ENCODE measurements around the gene TEAD2. TPM values are rescaled to one million over a fixed set of nuclear protein-coding genes. Genes with fewer than 3 reads are reported as not detected.

Gene TEAD2
- total RNA-seq, 1 donor from 2014 or later = 58.2 TPM

GRCh38 chr19:49407079-49407478, 44.9 kb upstream of the TEAD2 start:
- H3K9me3 ChIP-seq (ENCODE audit: insufficient read depth, low read depth, low read length) = no peaks in the 10 kb centered on the region
- no peaks in the 10 kb centered on the region for H3K79me2 ChIP-seq (ENCODE audit: insufficient read depth, low read length)
- no peaks in the 10 kb centered on the region for H4K20me1 ChIP-seq (ENCODE audit: insufficient read depth, low read length)
- H2AFZ ChIP-seq (ENCODE audit: low read depth, low read length) = no peak overlapping the region
- no peaks in the 10 kb centered on the region for H3K4me1 ChIP-seq (ENCODE audit: insufficient read depth, low read length)
- FAIRE-seq (no peak), DNase-seq (ENCODE audit: low read depth) (no peak)
- no peak for TF ChIP-seq EZH2 (IDR thresholded peaks at IDR 0.05; ENCODE audit: insufficient read depth, low read length)
- TF ChIP-seq CTCF (IDR thresholded peaks at IDR 0.05; ENCODE audit: insufficient read depth, low read depth, low read length) = no peak
- H3K9ac ChIP-seq (ENCODE audit: low read length) = no peak overlapping the region
- Mint-ChIP-seq H3K9me3 (ENCODE audit: unreplicated experiment) (no peaks in the 10 kb centered on the region), H3K4me3 (ENCODE audit: unreplicated experiment) (no peak overlapping the region), H3K27ac (ENCODE audit: unreplicated experiment) (no peak overlapping the region), H3K27me3 (ENCODE audit: low read depth, unreplicated experiment) (peaks cover 28% of the 10 kb centered on the region), H3K4me1 (ENCODE audit: low read depth, unreplicated experiment) (peaks cover 7% of the 10 kb centered on the region), H3K36me3 (ENCODE audit: low read depth, unreplicated experiment) (peaks cover 4% of the 10 kb centered on the region)
- H3K27ac ChIP-seq (ENCODE audit: low read depth, low read length) = no peak overlapping the region
- H3K4me2 ChIP-seq (ENCODE audit: low read length) = no peak overlapping the region
- H3K36me3 ChIP-seq (ENCODE audit: insufficient read depth, low read length) = no peaks in the 10 kb centered on the region
- no peaks in the 10 kb centered on the region for H3K27me3 ChIP-seq (ENCODE audit: insufficient read depth, low read length)
- H3K4me3 ChIP-seq (ENCODE audit: insufficient read depth, low read depth, low read length) = no peak overlapping the region

GRCh38 chr19:49403404-49404187, 41.4 kb upstream of the TEAD2 start:
- H3K4me3 ChIP-seq (ENCODE audit: insufficient read depth, low read depth, low read length) = no peak overlapping the region
- Mint-ChIP-seq H3K27me3 (ENCODE audit: low read depth, unreplicated experiment) (peaks cover 20% of the 10 kb centered on the region), H3K9me3 (ENCODE audit: unreplicated experiment) (no peaks in the 10 kb centered on the region), H3K4me1 (ENCODE audit: low read depth, unreplicated experiment) (peaks cover 7% of the 10 kb centered on the region), H3K36me3 (ENCODE audit: low read depth, unreplicated experiment) (peaks cover 4% of the 10 kb centered on the region), H3K27ac (ENCODE audit: unreplicated experiment) (no peak overlapping the region), H3K4me3 (ENCODE audit: unreplicated experiment) (no peak overlapping the region)
- H3K27ac ChIP-seq (ENCODE audit: low read depth, low read length) = no peak overlapping the region
- no peaks in the 10 kb centered on the region for H4K20me1 ChIP-seq (ENCODE audit: insufficient read depth, low read length)
- no peaks in the 10 kb centered on the region for H3K4me1 ChIP-seq (ENCODE audit: insufficient read depth, low read length)
- TF ChIP-seq CTCF (IDR thresholded peaks at IDR 0.05; ENCODE audit: insufficient read depth, low read depth, low read length) (no peak), EZH2 (IDR thresholded peaks at IDR 0.05; ENCODE audit: insufficient read depth, low read length) (no peak)
- H3K9me3 ChIP-seq (ENCODE audit: insufficient read depth, low read depth, low read length) = no peaks in the 10 kb centered on the region
- no peaks in the 10 kb centered on the region for H3K79me2 ChIP-seq (ENCODE audit: insufficient read depth, low read length)
- DNase-seq (ENCODE audit: low read depth) = peak; percentile 20
- no peaks in the 10 kb centered on the region for H3K36me3 ChIP-seq (ENCODE audit: insufficient read depth, low read length)
- no peak overlapping the region for H2AFZ ChIP-seq (ENCODE audit: low read depth, low read length)
- FAIRE-seq = no peak
- no peaks in the 10 kb centered on the region for H3K27me3 ChIP-seq (ENCODE audit: insufficient read depth, low read length)
- no peak overlapping the region for H3K9ac ChIP-seq (ENCODE audit: low read length)
- H3K4me2 ChIP-seq (ENCODE audit: low read length) = no peak overlapping the region

- no peak overlapping the region for H3K4me3 ChIP-seq (ENCODE audit: insufficient read depth, low read depth, low read length)
- no peak overlapping the region for H3K4me3 Mint-ChIP-seq (ENCODE audit: unreplicated experiment)
- no peaks in the 10 kb centered on the region for H3K9me3 ChIP-seq (ENCODE audit: insufficient read depth, low read depth, low read length)
- H4K20me1 ChIP-seq (ENCODE audit: insufficient read depth, low read length) = no peaks in the 10 kb centered on the region
- TF ChIP-seq EZH2 (IDR thresholded peaks at IDR 0.05; ENCODE audit: insufficient read depth, low read length) (no peak), CTCF (IDR thresholded peaks at IDR 0.05; ENCODE audit: insufficient read depth, low read depth, low read length) (no peak)
- H3K36me3 ChIP-seq (ENCODE audit: insufficient read depth, low read length) = no peaks in the 10 kb centered on the region
- H2AFZ ChIP-seq (ENCODE audit: low read depth, low read length) = no peak overlapping the region
- no peak overlapping the region for H3K4me2 ChIP-seq (ENCODE audit: low read length)
- H3K27ac ChIP-seq (ENCODE audit: low read depth, low read length) = no peak overlapping the region
- no peak for FAIRE-seq
- peaks cover 7% of the 10 kb centered on the region for H3K4me1 Mint-ChIP-seq (ENCODE audit: low read depth, unreplicated experiment)
- peaks cover 31% of the 10 kb centered on the region for H3K27me3 Mint-ChIP-seq (ENCODE audit: low read depth, unreplicated experiment)
- H3K9me3 Mint-ChIP-seq (ENCODE audit: unreplicated experiment) = no peaks in the 10 kb centered on the region
- H3K9ac ChIP-seq (ENCODE audit: low read length) = no peak overlapping the region
- H3K36me3 Mint-ChIP-seq (ENCODE audit: low read depth, unreplicated experiment) = no peaks in the 10 kb centered on the region
- H3K27me3 ChIP-seq (ENCODE audit: insufficient read depth, low read length) = no peaks in the 10 kb centered on the region
- DNase-seq (ENCODE audit: low read depth) = no peak
- no peak overlapping the region for H3K27ac Mint-ChIP-seq (ENCODE audit: unreplicated experiment)
- H3K79me2 ChIP-seq (ENCODE audit: insufficient read depth, low read length) = no peaks in the 10 kb centered on the region
- H3K4me1 ChIP-seq (ENCODE audit: insufficient read depth, low read length) = no peaks in the 10 kb centered on the region
These were observed 37.8 kb upstream of the TEAD2 start for GRCh38 chr19:49400029-49400428.
